ENCODE results near the gene MVP. TPM values are rescaled to one million over a fixed set of nuclear protein-coding genes. Genes with fewer than 3 reads are reported as not detected.
"Not testable (repeated sequence)": the region's sequence is repeated elsewhere in the genome, so short reads cannot be mapped to it uniquely, and the experiment has no call there.

Gene MVP
- total RNA-seq, 2 experiments from 2014 or later, result 6.3 to 6.8 TPM

GRCh38 chr16:29775742-29776408 is 44.4 kb upstream of the MVP start:
- BruUV-seq (replicated peaks), result no TSS peak
- intact Hi-C loops (cut with micrococcal nuclease; ENCODE audit: unreplicated experiment), result no loop called here
- Histone ChIP-seq H3K79me2 (ENCODE audit: insufficient read depth, low read depth, low read length) (no peaks in the 10 kb centered on the region), H3K36me3 (ENCODE audit: insufficient read depth, low read length) (no peaks in the 10 kb centered on the region), H3K9me3 (ENCODE audit: low read length) (no peaks in the 10 kb centered on the region), H3K27ac (ENCODE audit: low read depth, low read length, poor library complexity, severe bottlenecking) (no peak overlapping the region), H3K4me1 (ENCODE audit: insufficient read depth, low read length, poor library complexity, severe bottlenecking) (no peaks in the 10 kb centered on the region), H2AFZ (ENCODE audit: low read length) (no peak overlapping the region), H4K20me1 (ENCODE audit: insufficient read depth, low read length) (no peaks in the 10 kb centered on the region), H3K4me3 (ENCODE audit: low read depth, low read length, poor library complexity, severe bottlenecking) (no peak overlapping the region), H3K9me2 (ENCODE audit: insufficient read depth, low read length) (no peaks in the 10 kb centered on the region), H3K4me2 (ENCODE audit: low read length) (no peak overlapping the region)
- TF ChIP-seq CTCF (conservative IDR thresholded peaks at IDR 0.05; ENCODE audit: low read length), result no peak
- TF ChIP-seq EZH2phosphoT487 (IDR thresholded peaks at IDR 0.05; ENCODE audit: borderline replicate concordance, low read depth, low read length), result no peak
- ChIA-PET POLR2A (no interaction called here), CTCF (ENCODE audit: unreplicated experiment) (no interaction called here)
- DNase-seq (ENCODE audit: low spot score), result no peak

GRCh38 chr16:29777576-29778350 is 42.5 kb upstream of the MVP start, which contains the start of gene ZG16:
ZG16 (plus strand) TSS chr16:29778256; CDS start chr16:29779267, 1,011 bp downstream.
- Histone ChIP-seq H3K79me2 (ENCODE audit: insufficient read depth, low read depth, low read length) (no peaks in the 10 kb centered on the region), H2AFZ (ENCODE audit: low read length) (no peak within 1 kb of the TSS), H3K4me2 (ENCODE audit: low read length) (no peak within 1 kb of the TSS), H4K20me1 (ENCODE audit: insufficient read depth, low read length) (no peaks in the 10 kb centered on the region), H3K9me2 (ENCODE audit: insufficient read depth, low read length) (no peaks in the 10 kb centered on the region), H3K9me3 (ENCODE audit: low read length) (no peaks in the 10 kb centered on the region), H3K4me1 (ENCODE audit: insufficient read depth, low read length, poor library complexity, severe bottlenecking) (no peaks in the 10 kb centered on the region), H3K36me3 (ENCODE audit: insufficient read depth, low read length) (no peaks in the 10 kb centered on the region), H3K4me3 (ENCODE audit: low read depth, low read length, poor library complexity, severe bottlenecking) (no peak within 1 kb of the TSS), H3K27ac (ENCODE audit: low read depth, low read length, poor library complexity, severe bottlenecking) (no peak within 1 kb of the TSS)
- no TSS peak for BruUV-seq (replicated peaks)
- intact Hi-C loops (cut with micrococcal nuclease; ENCODE audit: unreplicated experiment), result no loop called here
- no peak for DNase-seq (ENCODE audit: low spot score)
- CTCF ChIA-PET (ENCODE audit: unreplicated experiment), result no interaction called here
- TF ChIP-seq EZH2phosphoT487 (IDR thresholded peaks at IDR 0.05; ENCODE audit: borderline replicate concordance, low read depth, low read length) (no peak), CTCF (conservative IDR thresholded peaks at IDR 0.05; ENCODE audit: low read length) (no peak)
- POLR2A ChIA-PET, result interaction anchor here (0.7 kb wide), 1 partner anchor 10 kb away, joined by 4 read pairs; no protein-coding TSS in a partner anchor

GRCh38 chr16:29779474-29779873 is 40.8 kb upstream of the MVP start:
- Histone ChIP-seq H3K9me2 (ENCODE audit: insufficient read depth, low read length) (no peaks in the 10 kb centered on the region), H4K20me1 (ENCODE audit: insufficient read depth, low read length) (no peaks in the 10 kb centered on the region), H3K36me3 (ENCODE audit: insufficient read depth, low read length) (no peaks in the 10 kb centered on the region), H3K4me1 (ENCODE audit: insufficient read depth, low read length, poor library complexity, severe bottlenecking) (no peaks in the 10 kb centered on the region), H3K4me2 (ENCODE audit: low read length) (no peak overlapping the region), H3K4me3 (ENCODE audit: low read depth, low read length, poor library complexity, severe bottlenecking) (no peak overlapping the region), H3K27ac (ENCODE audit: low read depth, low read length, poor library complexity, severe bottlenecking) (no peak overlapping the region), H3K79me2 (ENCODE audit: insufficient read depth, low read depth, low read length) (no peaks in the 10 kb centered on the region), H3K9me3 (ENCODE audit: low read length) (no peaks in the 10 kb centered on the region), H2AFZ (ENCODE audit: low read length) (no peak overlapping the region)
- DNase-seq (ENCODE audit: low spot score), result no peak
- CTCF ChIA-PET (ENCODE audit: unreplicated experiment), result no interaction called here
- intact Hi-C loops (cut with micrococcal nuclease; ENCODE audit: unreplicated experiment), result no loop called here
- no TSS peak for BruUV-seq (replicated peaks)
- POLR2A ChIA-PET, result no interaction called here
- TF ChIP-seq EZH2phosphoT487 (IDR thresholded peaks at IDR 0.05; ENCODE audit: borderline replicate concordance, low read depth, low read length) (no peak), CTCF (conservative IDR thresholded peaks at IDR 0.05; ENCODE audit: low read length) (no peak)

- intact Hi-C loops (cut with micrococcal nuclease; ENCODE audit: unreplicated experiment); DNase-seq (ENCODE audit: low spot score); H3K4me1 ChIP-seq (ENCODE audit: insufficient read depth, low read length, poor library complexity, severe bottlenecking); H3K9me2 ChIP-seq (ENCODE audit: insufficient read depth, low read length); CTCF ChIA-PET (ENCODE audit: unreplicated experiment); BruUV-seq (replicated peaks); H3K36me3 ChIP-seq (ENCODE audit: insufficient read depth, low read length); H2AFZ ChIP-seq (ENCODE audit: low read length); H3K4me3 ChIP-seq (ENCODE audit: low read depth, low read length, poor library complexity, severe bottlenecking); H3K27ac ChIP-seq (ENCODE audit: low read depth, low read length, poor library complexity, severe bottlenecking); H3K4me2 ChIP-seq (ENCODE audit: low read length); H3K79me2 ChIP-seq (ENCODE audit: insufficient read depth, low read depth, low read length); H3K9me3 ChIP-seq (ENCODE audit: low read length); POLR2A ChIA-PET; H4K20me1 ChIP-seq (ENCODE audit: insufficient read depth, low read length): not testable (repeated sequence)
Observed at GRCh38 chr16:29783094-29783953, 36.9 kb upstream of the MVP start.

Measured in OCI-LY7 (cell line).